ENCODE data around the gene VWA3A. TPM values are rescaled to one million over a fixed set of nuclear protein-coding genes. Genes with fewer than 3 reads are reported as not detected.
"Not testable (repeated sequence)": the region's sequence is repeated elsewhere in the genome, so short reads cannot be mapped to it uniquely, and the experiment has no call there.

VWA3A gene, protein sequence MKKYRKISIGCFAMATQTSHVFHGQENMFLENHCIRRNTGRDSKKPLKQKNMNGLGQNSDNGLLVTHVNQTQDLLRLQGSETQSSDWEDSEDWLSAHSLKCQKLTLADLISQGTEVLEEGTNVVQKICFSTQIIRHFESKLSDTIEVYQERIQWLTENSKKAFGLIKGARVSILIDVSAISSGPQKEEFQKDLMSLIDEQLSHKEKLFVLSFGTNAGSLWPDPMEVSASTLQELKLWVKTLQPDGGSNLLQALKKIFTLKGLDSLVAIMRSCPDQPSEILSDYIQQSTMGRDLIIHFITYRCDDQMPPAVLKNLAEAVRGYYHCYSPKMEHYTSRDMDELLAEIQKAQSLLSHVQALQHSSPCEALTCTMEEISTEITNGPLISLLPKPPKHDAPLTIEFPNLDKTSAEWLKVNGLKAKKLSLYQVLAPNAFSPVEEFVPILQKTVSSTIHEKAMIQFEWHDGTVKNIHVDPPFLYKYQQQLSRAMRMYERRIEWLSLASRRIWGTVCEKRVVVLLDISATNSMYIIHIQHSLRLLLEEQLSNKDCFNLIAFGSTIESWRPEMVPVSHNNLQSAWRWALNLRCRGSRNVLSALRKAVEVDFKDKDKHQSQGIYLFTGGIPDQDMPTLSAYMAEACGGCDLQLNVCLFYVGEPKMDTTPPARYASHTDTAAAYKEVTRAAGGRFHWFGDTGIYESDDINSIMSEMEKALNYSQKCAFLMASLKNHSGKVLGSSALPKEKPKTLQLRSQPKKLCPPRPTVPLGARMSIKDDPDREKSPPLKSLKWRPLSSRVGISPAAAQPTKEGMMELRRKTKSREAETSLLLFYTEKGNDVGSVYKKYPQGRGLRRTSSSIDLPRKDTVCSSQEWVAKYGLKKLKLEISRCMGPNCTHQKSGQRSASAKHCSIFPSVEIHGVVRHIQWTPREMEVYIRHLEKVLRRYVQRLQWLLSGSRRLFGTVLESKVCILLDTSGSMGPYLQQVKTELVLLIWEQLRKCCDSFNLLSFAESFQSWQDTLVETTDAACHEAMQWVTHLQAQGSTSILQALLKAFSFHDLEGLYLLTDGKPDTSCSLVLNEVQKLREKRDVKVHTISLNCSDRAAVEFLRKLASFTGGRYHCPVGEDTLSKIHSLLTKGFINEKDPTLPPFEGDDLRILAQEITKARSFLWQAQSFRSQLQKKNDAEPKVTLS
- not detected for total RNA-seq

DNA sequence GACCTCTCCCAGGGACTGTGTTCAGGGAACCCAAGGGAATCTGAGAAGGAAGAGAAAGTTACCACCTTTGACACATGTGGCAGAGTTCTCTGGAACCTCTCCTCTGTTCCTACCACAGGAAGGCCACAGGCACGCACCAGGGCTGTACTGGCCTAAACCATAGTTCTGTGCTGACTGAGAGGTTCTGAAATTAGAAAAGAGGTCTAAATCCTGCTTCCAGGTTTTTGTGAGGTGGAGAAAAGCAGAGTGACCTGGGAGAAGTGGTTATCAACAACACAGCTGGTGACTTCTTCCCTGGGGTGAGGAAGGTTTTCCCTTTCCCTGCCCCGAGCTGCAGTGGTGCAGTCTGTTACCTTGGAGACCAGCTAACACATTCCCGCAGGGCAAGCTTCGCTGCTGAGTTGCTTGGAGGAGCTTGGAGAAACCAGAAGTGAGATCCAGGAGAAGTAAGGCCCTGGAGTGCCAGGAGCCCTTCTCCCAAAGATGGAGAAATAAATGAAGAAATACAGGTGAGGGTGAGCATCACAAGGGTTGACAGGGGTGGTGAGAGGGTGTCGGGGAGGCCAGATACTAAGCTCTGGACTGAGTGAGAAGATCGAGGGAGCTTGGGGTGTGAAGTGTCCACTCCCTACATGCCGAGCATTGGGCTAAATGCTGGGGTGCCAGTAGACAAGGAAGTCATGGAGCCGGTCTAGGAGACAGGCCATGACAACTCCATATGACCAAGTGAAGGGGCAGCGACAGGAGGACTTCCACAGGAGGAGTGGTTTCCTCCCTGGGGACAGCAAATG is at the start of gene VWA3A:
Gene VWA3A, plus strand, starts transcription at position 399 of the 791 bp plus-strand sequence. Its CDS starts 97 bp downstream, at position 496.
- Histone ChIP-seq H3K4me1 (peaks cover 0 to 10% of the 10 kb centered on the region in 2 donors), H3K4me3 (no peak within 1 kb of the TSS), H3K27ac (no peak within 1 kb of the TSS), H3K36me3 (no peaks in the 10 kb centered on the region), H3K27me3 (no peaks in the 10 kb centered on the region), H3K9me3 (no peaks in the 10 kb centered on the region)
- TF ChIP-seq, protein P1, sequence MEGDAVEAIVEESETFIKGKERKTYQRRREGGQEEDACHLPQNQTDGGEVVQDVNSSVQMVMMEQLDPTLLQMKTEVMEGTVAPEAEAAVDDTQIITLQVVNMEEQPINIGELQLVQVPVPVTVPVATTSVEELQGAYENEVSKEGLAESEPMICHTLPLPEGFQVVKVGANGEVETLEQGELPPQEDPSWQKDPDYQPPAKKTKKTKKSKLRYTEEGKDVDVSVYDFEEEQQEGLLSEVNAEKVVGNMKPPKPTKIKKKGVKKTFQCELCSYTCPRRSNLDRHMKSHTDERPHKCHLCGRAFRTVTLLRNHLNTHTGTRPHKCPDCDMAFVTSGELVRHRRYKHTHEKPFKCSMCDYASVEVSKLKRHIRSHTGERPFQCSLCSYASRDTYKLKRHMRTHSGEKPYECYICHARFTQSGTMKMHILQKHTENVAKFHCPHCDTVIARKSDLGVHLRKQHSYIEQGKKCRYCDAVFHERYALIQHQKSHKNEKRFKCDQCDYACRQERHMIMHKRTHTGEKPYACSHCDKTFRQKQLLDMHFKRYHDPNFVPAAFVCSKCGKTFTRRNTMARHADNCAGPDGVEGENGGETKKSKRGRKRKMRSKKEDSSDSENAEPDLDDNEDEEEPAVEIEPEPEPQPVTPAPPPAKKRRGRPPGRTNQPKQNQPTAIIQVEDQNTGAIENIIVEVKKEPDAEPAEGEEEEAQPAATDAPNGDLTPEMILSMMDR (IDR thresholded peaks at IDR 0.05): no peak
- DNase-seq (ENCODE audit: low spot score): no peak

DNA sequence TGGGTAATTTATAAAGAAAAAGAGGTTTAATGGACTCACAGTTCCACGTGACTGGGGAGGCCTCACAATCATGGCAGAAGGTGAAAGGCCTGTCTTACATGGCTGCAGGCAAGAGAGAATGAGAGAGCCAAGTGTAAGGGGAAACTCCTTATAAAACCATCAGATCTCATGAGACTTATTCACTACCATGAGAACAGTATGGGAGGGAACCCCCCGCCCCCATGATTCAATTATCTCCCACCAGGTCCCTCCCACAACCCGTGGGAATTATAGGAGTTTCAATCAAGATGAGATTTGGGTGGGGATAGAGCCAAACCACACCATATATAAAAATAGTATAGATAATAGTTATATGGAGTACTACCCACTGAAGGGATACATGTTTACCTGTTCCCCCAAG is 48.5 kb upstream of the VWA3A start:
- not testable (repeated sequence) for H3K27me3 ChIP-seq; H3K27ac ChIP-seq; H3K9me3 ChIP-seq; DNase-seq (ENCODE audit: low spot score); H3K36me3 ChIP-seq; H3K4me3 ChIP-seq
- H3K4me1 ChIP-seq: peaks cover 0 to 12% of the 10 kb centered on the region in 2 donors

DNA sequence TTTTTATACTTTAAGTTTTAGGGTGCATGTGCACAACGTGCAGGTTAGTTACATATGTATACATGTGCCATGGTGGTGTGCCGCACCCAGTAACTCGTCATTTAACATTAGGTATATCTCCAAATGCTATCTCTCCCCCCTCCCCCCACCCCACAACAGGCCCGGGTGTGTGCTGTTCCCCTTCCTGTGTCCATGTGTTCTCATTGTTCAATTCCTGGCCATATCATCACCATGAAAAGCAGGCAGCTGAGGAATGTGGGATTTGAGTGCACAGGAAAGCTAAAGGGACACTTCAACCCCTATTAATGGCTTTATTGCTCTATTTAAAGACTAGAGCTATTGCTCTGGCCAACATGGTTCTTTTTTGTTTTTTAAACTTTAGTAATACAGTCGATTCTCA is 46.5 kb upstream of the VWA3A start:
- H3K36me3 ChIP-seq; DNase-seq (ENCODE audit: low spot score); H3K27ac ChIP-seq; H3K9me3 ChIP-seq; H3K27me3 ChIP-seq; H3K4me3 ChIP-seq: not testable (repeated sequence)
- peaks cover 0 to 12% of the 10 kb centered on the region in 2 donors for H3K4me1 ChIP-seq

DNA sequence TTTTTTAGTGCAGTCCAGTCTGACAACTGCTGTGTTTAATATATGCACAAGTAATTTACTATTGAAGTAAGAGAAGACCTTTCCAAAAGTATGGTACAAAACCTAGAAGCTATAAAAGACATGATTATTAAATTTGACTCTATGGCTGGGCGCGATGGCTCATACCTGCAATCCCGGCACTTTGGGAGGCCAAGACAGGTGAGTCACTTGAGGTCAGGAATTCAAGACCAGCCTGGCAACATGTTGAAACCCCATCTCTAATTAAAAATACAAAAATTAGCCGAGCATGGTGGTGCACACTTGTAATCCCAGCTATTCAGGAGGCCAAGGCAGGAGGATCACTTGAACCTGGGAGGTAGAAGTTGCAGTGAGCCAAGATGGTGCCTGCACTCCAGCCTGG is 41.4 kb upstream of the VWA3A start:
- no peak overlapping the region for H3K4me3 ChIP-seq
- H3K9me3 ChIP-seq: no peaks in the 10 kb centered on the region
- H3K36me3 ChIP-seq: no peaks in the 10 kb centered on the region
- DNase-seq (ENCODE audit: low spot score): no peak
- H3K4me1 ChIP-seq: peaks cover 0 to 8% of the 10 kb centered on the region in 2 donors
- H3K27me3 ChIP-seq: no peaks in the 10 kb centered on the region
- TF ChIP-seq, protein P1 (IDR thresholded peaks at IDR 0.05): no peak
- no peak overlapping the region for H3K27ac ChIP-seq

DNA sequence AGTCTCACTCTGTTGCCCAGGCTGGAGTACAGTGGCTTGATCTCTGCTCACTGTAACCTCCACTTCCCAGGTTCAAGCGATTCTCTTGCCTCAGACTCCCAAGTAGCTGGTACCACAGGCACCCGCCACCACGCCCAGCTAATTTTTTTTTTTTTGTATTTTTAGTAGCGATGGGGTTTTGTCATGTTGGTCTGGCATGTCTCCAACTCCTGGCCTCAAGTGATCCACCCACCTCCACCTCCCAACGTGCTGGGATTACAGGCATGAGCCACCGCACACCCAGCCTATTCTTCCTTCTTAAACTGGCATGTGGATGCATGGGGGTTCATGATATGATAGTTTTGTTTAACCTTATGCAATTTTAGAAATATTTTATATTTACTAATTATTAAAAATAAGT is 39.4 kb upstream of the VWA3A start:
- no peak overlapping the region for H3K27ac ChIP-seq
- no peaks in the 10 kb centered on the region for H3K4me1 ChIP-seq
- no peaks in the 10 kb centered on the region for H3K27me3 ChIP-seq
- H3K36me3 ChIP-seq: no peaks in the 10 kb centered on the region
- TF ChIP-seq, protein P1 (IDR thresholded peaks at IDR 0.05): no peak
- no peaks in the 10 kb centered on the region for H3K9me3 ChIP-seq
- H3K4me3 ChIP-seq: no peak overlapping the region
- DNase-seq (ENCODE audit: low spot score): no peak

DNA sequence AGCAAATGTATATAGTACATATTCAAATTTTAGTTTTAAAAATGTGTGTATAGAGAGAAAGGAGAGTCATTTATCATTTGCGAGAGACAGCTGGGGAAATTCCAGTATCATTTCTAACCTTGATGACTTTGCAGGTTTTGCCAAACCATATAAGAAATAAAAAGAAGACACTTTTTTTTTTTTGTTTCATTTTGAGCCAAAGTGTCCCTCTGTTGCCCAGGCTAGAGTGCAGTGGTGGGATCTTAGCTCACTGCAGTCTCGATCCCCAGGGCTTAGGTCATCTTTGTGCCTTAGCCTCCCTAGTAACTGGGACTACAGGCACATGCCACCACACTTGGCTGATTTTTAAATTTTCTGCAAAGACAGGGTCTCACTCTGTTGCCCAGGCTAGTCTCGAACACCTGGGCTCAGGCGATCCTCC is 38.4 kb upstream of the VWA3A start:
- Histone ChIP-seq H3K27ac (no peak overlapping the region), H3K4me3 (no peak overlapping the region), H3K27me3 (no peaks in the 10 kb centered on the region), H3K9me3 (no peaks in the 10 kb centered on the region), H3K4me1 (no peaks in the 10 kb centered on the region), H3K36me3 (no peaks in the 10 kb centered on the region)
- no peak for DNase-seq (ENCODE audit: low spot score)
- TF ChIP-seq, protein P1 (IDR thresholded peaks at IDR 0.05): no peak
